ENCODE data around the gene TMEM247.

TMEM247 gene

GRCh38 chr2:46444732-46445131 lies 34.6 kb upstream of the TMEM247 start:
- H3K4me1 Mint-ChIP-seq: peaks cover 24% of the 10 kb centered on the region

GRCh38 chr2:46445556-46445955 lies 33.8 kb upstream of the TMEM247 start:
- ATAC-seq (replicated peaks; ENCODE audit: extremely low read depth, poor library complexity, severe bottlenecking) (no peak), DNase-seq (ENCODE audit: low spot score in 2 of 2) (no peak)
- Mint-ChIP-seq H3K27me3 (peaks cover 10% of the 10 kb centered on the region), H3K9me3 (peaks cover 6% of the 10 kb centered on the region), H3K27ac (ENCODE audit: low read depth) (no peak overlapping the region), H3K36me3 (ENCODE audit: insufficient read depth) (peaks cover 2% of the 10 kb centered on the region), H3K4me1 (peaks cover 16% of the 10 kb centered on the region), H3K4me3 (no peak overlapping the region)

More at GRCh38 chr2:46444732-46445131, 34.6 kb upstream of the TMEM247 start:
- ATAC-seq (replicated peaks; ENCODE audit: extremely low read depth, poor library complexity, severe bottlenecking) (no peak), DNase-seq (ENCODE audit: low spot score in 2 of 2) (no peak)
- peaks cover 10% of the 10 kb centered on the region for H3K27me3 Mint-ChIP-seq
- H3K36me3 Mint-ChIP-seq (ENCODE audit: insufficient read depth): peaks cover 2% of the 10 kb centered on the region
- no peak overlapping the region for H3K4me3 Mint-ChIP-seq
- no peak overlapping the region for H3K27ac Mint-ChIP-seq (ENCODE audit: low read depth)
- H3K9me3 Mint-ChIP-seq: peaks cover 6% of the 10 kb centered on the region

GRCh38 chr2:46446871-46447568 lies 32.3 kb upstream of the TMEM247 start:
- no peak for ATAC-seq (replicated peaks; ENCODE audit: extremely low read depth, poor library complexity, severe bottlenecking)
- peaks cover 2% of the 10 kb centered on the region for H3K36me3 Mint-ChIP-seq (ENCODE audit: insufficient read depth)
- peaks cover 15% of the 10 kb centered on the region for H3K4me1 Mint-ChIP-seq
- peaks cover 6% of the 10 kb centered on the region for H3K9me3 Mint-ChIP-seq
- peaks cover 10% of the 10 kb centered on the region for H3K27me3 Mint-ChIP-seq
- no peak overlapping the region for H3K4me3 Mint-ChIP-seq
- no peak overlapping the region for H3K27ac Mint-ChIP-seq (ENCODE audit: low read depth)
- DNase-seq (ENCODE audit: low spot score in 2 of 2): no peak

- Mint-ChIP-seq H3K27me3 (peaks cover 10% of the 10 kb centered on the region), H3K9me3 (peaks cover 6% of the 10 kb centered on the region), H3K4me1 (peaks cover 15% of the 10 kb centered on the region), H3K36me3 (ENCODE audit: insufficient read depth) (peaks cover 2% of the 10 kb centered on the region), H3K4me3 (no peak overlapping the region), H3K27ac (ENCODE audit: low read depth) (no peak overlapping the region)
- no peak for DNase-seq (ENCODE audit: low spot score in 2 of 2)
- no peak for ATAC-seq (replicated peaks; ENCODE audit: extremely low read depth, poor library complexity, severe bottlenecking)
Observed at GRCh38 chr2:46447649-46448048, 31.7 kb upstream of the TMEM247 start.

- H3K36me3 Mint-ChIP-seq (ENCODE audit: insufficient read depth): peaks cover 2% of the 10 kb centered on the region
- peaks cover 10% of the 10 kb centered on the region for H3K27me3 Mint-ChIP-seq
- no peak overlapping the region for H3K27ac Mint-ChIP-seq (ENCODE audit: low read depth)
Observed at GRCh38 chr2:46448111-46448510, 31.3 kb upstream of the TMEM247 start.

GRCh38 chr2:46448641-46449040 lies 30.7 kb upstream of the TMEM247 start:
- H3K4me3 Mint-ChIP-seq: no peak overlapping the region
- ATAC-seq (replicated peaks; ENCODE audit: extremely low read depth, poor library complexity, severe bottlenecking): no peak
- H3K9me3 Mint-ChIP-seq: peaks cover 6% of the 10 kb centered on the region
- no peak for DNase-seq (ENCODE audit: low spot score in 2 of 2)
- H3K36me3 Mint-ChIP-seq (ENCODE audit: insufficient read depth): peaks cover 2% of the 10 kb centered on the region
- peaks cover 5% of the 10 kb centered on the region for H3K4me1 Mint-ChIP-seq
- H3K27ac Mint-ChIP-seq (ENCODE audit: low read depth): no peak overlapping the region
- peaks cover 10% of the 10 kb centered on the region for H3K27me3 Mint-ChIP-seq

More at GRCh38 chr2:46448111-46448510, 31.3 kb upstream of the TMEM247 start:
- Mint-ChIP-seq H3K9me3 (peaks cover 6% of the 10 kb centered on the region), H3K4me1 (peaks cover 11% of the 10 kb centered on the region), H3K4me3 (no peak overlapping the region)
- ATAC-seq (replicated peaks; ENCODE audit: extremely low read depth, poor library complexity, severe bottlenecking): no peak
- no peak for DNase-seq (ENCODE audit: low spot score in 2 of 2)

- Mint-ChIP-seq H3K9me3 (peaks cover 6% of the 10 kb centered on the region), H3K4me1 (no peaks in the 10 kb centered on the region), H3K36me3 (ENCODE audit: insufficient read depth) (peaks cover 2% of the 10 kb centered on the region), H3K4me3 (no peak overlapping the region), H3K27me3 (peaks cover 10% of the 10 kb centered on the region), H3K27ac (ENCODE audit: low read depth) (no peak overlapping the region)
- DNase-seq (ENCODE audit: low spot score in 2 of 2) (no peak), ATAC-seq (replicated peaks; ENCODE audit: extremely low read depth, poor library complexity, severe bottlenecking) (no peak)
Observed at GRCh38 chr2:46449700-46450099, 29.7 kb upstream of the TMEM247 start.

GRCh38 chr2:46451131-46451711 lies 28.1 kb upstream of the TMEM247 start:
- ATAC-seq (replicated peaks; ENCODE audit: extremely low read depth, poor library complexity, severe bottlenecking) (no peak), DNase-seq (ENCODE audit: low spot score in 2 of 2) (no peak)
- Mint-ChIP-seq H3K27me3 (peaks cover 10% of the 10 kb centered on the region), H3K4me3 (no peak overlapping the region), H3K36me3 (ENCODE audit: insufficient read depth) (no peaks in the 10 kb centered on the region), H3K9me3 (no peaks in the 10 kb centered on the region), H3K4me1 (no peaks in the 10 kb centered on the region), H3K27ac (ENCODE audit: low read depth) (no peak overlapping the region)

GRCh38 chr2:46456789-46457188 lies 22.6 kb upstream of the TMEM247 start:
- Mint-ChIP-seq H3K27me3 (no peaks in the 10 kb centered on the region), H3K4me1 (peaks cover 8% of the 10 kb centered on the region), H3K36me3 (ENCODE audit: insufficient read depth) (peaks cover 5% of the 10 kb centered on the region), H3K4me3 (no peak overlapping the region), H3K27ac (ENCODE audit: low read depth) (no peak overlapping the region), H3K9me3 (no peaks in the 10 kb centered on the region)
- no peak for ATAC-seq (replicated peaks; ENCODE audit: extremely low read depth, poor library complexity, severe bottlenecking)
- DNase-seq (ENCODE audit: low spot score in 2 of 2): no peak

- H3K9me3 Mint-ChIP-seq: no peaks in the 10 kb centered on the region
- ATAC-seq (replicated peaks; ENCODE audit: extremely low read depth, poor library complexity, severe bottlenecking): no peak
- H3K27ac Mint-ChIP-seq (ENCODE audit: low read depth): no peak overlapping the region
Observed at GRCh38 chr2:46458763-46459500, 20.4 kb upstream of the TMEM247 start.

GRCh38 chr2:46459694-46460093 lies 19.7 kb upstream of the TMEM247 start:
- Mint-ChIP-seq H3K4me1 (peaks cover 13% of the 10 kb centered on the region), H3K27ac (ENCODE audit: low read depth) (no peak overlapping the region), H3K4me3 (no peak overlapping the region), H3K9me3 (no peaks in the 10 kb centered on the region), H3K36me3 (ENCODE audit: insufficient read depth) (peaks cover 5% of the 10 kb centered on the region), H3K27me3 (no peaks in the 10 kb centered on the region)
- ATAC-seq (replicated peaks; ENCODE audit: extremely low read depth, poor library complexity, severe bottlenecking) (no peak), DNase-seq (ENCODE audit: low spot score in 2 of 2) (no peak)

More at GRCh38 chr2:46458763-46459500, 20.4 kb upstream of the TMEM247 start:
- H3K4me3 Mint-ChIP-seq: no peak overlapping the region
- H3K36me3 Mint-ChIP-seq (ENCODE audit: insufficient read depth): peaks cover 5% of the 10 kb centered on the region
- DNase-seq (ENCODE audit: low spot score in 2 of 2): no peak
- H3K27me3 Mint-ChIP-seq: no peaks in the 10 kb centered on the region
- peaks cover 8% of the 10 kb centered on the region for H3K4me1 Mint-ChIP-seq

- ATAC-seq (replicated peaks; ENCODE audit: extremely low read depth, poor library complexity, severe bottlenecking): no peak
- DNase-seq (ENCODE audit: low spot score in 2 of 2): no peak
- Mint-ChIP-seq H3K36me3 (ENCODE audit: insufficient read depth) (peaks cover 5% of the 10 kb centered on the region), H3K4me3 (no peak overlapping the region), H3K9me3 (no peaks in the 10 kb centered on the region), H3K4me1 (peaks cover 14% of the 10 kb centered on the region), H3K27me3 (no peaks in the 10 kb centered on the region), H3K27ac (ENCODE audit: low read depth) (no peak overlapping the region)
Observed at GRCh38 chr2:46460241-46460921, 19.0 kb upstream of the TMEM247 start.

All from central memory CD8-positive, alpha-beta T cell (primary cell).